ENCODE measurements around the gene DUSP1.

GRCh38 chr5:172739375-172739774, 31.6 kb downstream of the DUSP1 start:
- no peak for TF ChIP-seq SIN3A (IDR thresholded peaks at IDR 0.05; ENCODE audit: borderline replicate concordance, insufficient read depth, low read length)
- no peak for TF ChIP-seq POLR2AphosphoS5 (IDR thresholded peaks at IDR 0.05; ENCODE audit: low read depth, low read length)
- TF ChIP-seq, protein P1, sequence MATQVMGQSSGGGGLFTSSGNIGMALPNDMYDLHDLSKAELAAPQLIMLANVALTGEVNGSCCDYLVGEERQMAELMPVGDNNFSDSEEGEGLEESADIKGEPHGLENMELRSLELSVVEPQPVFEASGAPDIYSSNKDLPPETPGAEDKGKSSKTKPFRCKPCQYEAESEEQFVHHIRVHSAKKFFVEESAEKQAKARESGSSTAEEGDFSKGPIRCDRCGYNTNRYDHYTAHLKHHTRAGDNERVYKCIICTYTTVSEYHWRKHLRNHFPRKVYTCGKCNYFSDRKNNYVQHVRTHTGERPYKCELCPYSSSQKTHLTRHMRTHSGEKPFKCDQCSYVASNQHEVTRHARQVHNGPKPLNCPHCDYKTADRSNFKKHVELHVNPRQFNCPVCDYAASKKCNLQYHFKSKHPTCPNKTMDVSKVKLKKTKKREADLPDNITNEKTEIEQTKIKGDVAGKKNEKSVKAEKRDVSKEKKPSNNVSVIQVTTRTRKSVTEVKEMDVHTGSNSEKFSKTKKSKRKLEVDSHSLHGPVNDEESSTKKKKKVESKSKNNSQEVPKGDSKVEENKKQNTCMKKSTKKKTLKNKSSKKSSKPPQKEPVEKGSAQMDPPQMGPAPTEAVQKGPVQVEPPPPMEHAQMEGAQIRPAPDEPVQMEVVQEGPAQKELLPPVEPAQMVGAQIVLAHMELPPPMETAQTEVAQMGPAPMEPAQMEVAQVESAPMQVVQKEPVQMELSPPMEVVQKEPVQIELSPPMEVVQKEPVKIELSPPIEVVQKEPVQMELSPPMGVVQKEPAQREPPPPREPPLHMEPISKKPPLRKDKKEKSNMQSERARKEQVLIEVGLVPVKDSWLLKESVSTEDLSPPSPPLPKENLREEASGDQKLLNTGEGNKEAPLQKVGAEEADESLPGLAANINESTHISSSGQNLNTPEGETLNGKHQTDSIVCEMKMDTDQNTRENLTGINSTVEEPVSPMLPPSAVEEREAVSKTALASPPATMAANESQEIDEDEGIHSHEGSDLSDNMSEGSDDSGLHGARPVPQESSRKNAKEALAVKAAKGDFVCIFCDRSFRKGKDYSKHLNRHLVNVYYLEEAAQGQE (IDR thresholded peaks at IDR 0.05; ENCODE audit: insufficient read depth in 1 of 2, low read depth in 2 of 2, low read length in 2 of 2): no peak
- no peak for TF ChIP-seq TAF1 (IDR thresholded peaks at IDR 0.05; ENCODE audit: borderline replicate concordance, insufficient read depth, low read length)
- TF ChIP-seq FOXP2 (optimal IDR thresholded peaks at IDR 0.05; ENCODE audit: borderline replicate concordance, extremely low read depth, extremely low read length, insufficient read depth): no peak

All from PFSK-1 (cell line).